ENCODE data around the gene TTC33. TPM values are rescaled to one million over a fixed set of nuclear protein-coding genes. Genes with fewer than 3 reads are reported as not detected.

The TTC33 gene
- polyA plus RNA-seq, 1 donor: 17.8 TPM

- no peaks in the 10 kb centered on the region for H3K27me3 ChIP-seq (ENCODE audit: control insufficient read depth, insufficient read depth, low read length)
- no peak overlapping the region for H3K4me3 ChIP-seq (ENCODE audit: low read length)
- 100% methylated on average over 3 of the region's 5 CpGs for WGBS (ENCODE audit: insufficient coverage, low lambda C conversion rate)
- H3K4me1 ChIP-seq (ENCODE audit: control insufficient read depth, insufficient read depth, low read length): no peaks in the 10 kb centered on the region
- no peak overlapping the region for H3K27ac ChIP-seq (ENCODE audit: low read length)
- H3K9me3 ChIP-seq (ENCODE audit: control insufficient read depth, low read depth, low read length): no peaks in the 10 kb centered on the region
- H3K36me3 ChIP-seq (ENCODE audit: control insufficient read depth, insufficient read depth, low read length): no peaks in the 10 kb centered on the region
- no peak for DNase-seq
These were observed 139.0 kb downstream of the TTC33 start for GRCh38 chr5:40616781-40617180.

- 69% methylated on average over 4 of the region's 4 CpGs for WGBS (ENCODE audit: insufficient coverage, low lambda C conversion rate)
- Histone ChIP-seq H3K9me3 (ENCODE audit: control insufficient read depth, low read depth, low read length) (no peaks in the 10 kb centered on the region), H3K27ac (ENCODE audit: low read length) (no peak overlapping the region), H3K4me1 (ENCODE audit: control insufficient read depth, insufficient read depth, low read length) (no peaks in the 10 kb centered on the region), H3K4me3 (ENCODE audit: low read length) (no peak overlapping the region), H3K27me3 (ENCODE audit: control insufficient read depth, insufficient read depth, low read length) (no peaks in the 10 kb centered on the region), H3K36me3 (ENCODE audit: control insufficient read depth, insufficient read depth, low read length) (no peaks in the 10 kb centered on the region)
- DNase-seq: no peak
These were observed 140.1 kb downstream of the TTC33 start for GRCh38 chr5:40615586-40616170.

GRCh38 chr5:40614923-40615585 is 140.7 kb downstream of the TTC33 start:
- no CpG with 5 or more reads among the region's 3 CpGs for WGBS (ENCODE audit: insufficient coverage, low lambda C conversion rate)
- Histone ChIP-seq H3K36me3 (ENCODE audit: control insufficient read depth, insufficient read depth, low read length) (no peaks in the 10 kb centered on the region), H3K4me3 (ENCODE audit: low read length) (no peak overlapping the region), H3K27me3 (ENCODE audit: control insufficient read depth, insufficient read depth, low read length) (no peaks in the 10 kb centered on the region), H3K27ac (ENCODE audit: low read length) (no peak overlapping the region), H3K4me1 (ENCODE audit: control insufficient read depth, insufficient read depth, low read length) (no peaks in the 10 kb centered on the region), H3K9me3 (ENCODE audit: control insufficient read depth, low read depth, low read length) (no peaks in the 10 kb centered on the region)
- DNase-seq: no peak

- WGBS (ENCODE audit: insufficient coverage, low lambda C conversion rate): 71% methylated on average over 1 of the region's 1 CpG
- no peaks in the 10 kb centered on the region for H3K36me3 ChIP-seq (ENCODE audit: control insufficient read depth, insufficient read depth, low read length)
- H3K4me1 ChIP-seq (ENCODE audit: control insufficient read depth, insufficient read depth, low read length): no peaks in the 10 kb centered on the region
- H3K27me3 ChIP-seq (ENCODE audit: control insufficient read depth, insufficient read depth, low read length): no peaks in the 10 kb centered on the region
- H3K9me3 ChIP-seq (ENCODE audit: control insufficient read depth, low read depth, low read length): no peaks in the 10 kb centered on the region
- H3K27ac ChIP-seq (ENCODE audit: low read length): no peak overlapping the region
- no peak overlapping the region for H3K4me3 ChIP-seq (ENCODE audit: low read length)
- DNase-seq: no peak
These were observed 141.3 kb downstream of the TTC33 start for GRCh38 chr5:40614466-40614865.

- Histone ChIP-seq H3K36me3 (ENCODE audit: control insufficient read depth, insufficient read depth, low read length) (no peaks in the 10 kb centered on the region), H3K4me3 (ENCODE audit: low read length) (no peak overlapping the region), H3K27ac (ENCODE audit: low read length) (no peak overlapping the region), H3K27me3 (ENCODE audit: control insufficient read depth, insufficient read depth, low read length) (no peaks in the 10 kb centered on the region), H3K9me3 (ENCODE audit: control insufficient read depth, low read depth, low read length) (no peaks in the 10 kb centered on the region), H3K4me1 (ENCODE audit: control insufficient read depth, insufficient read depth, low read length) (no peaks in the 10 kb centered on the region)
- DNase-seq: no peak
- no CpG with 5 or more reads among the region's 3 CpGs for whole genome bisulfite sequencing (ENCODE audit: insufficient coverage, low lambda C conversion rate)
These were observed 148.6 kb downstream of the TTC33 start for GRCh38 chr5:40607202-40607601.

GRCh38 chr5:40606077-40606765 is 149.5 kb downstream of the TTC33 start:
- 86% methylated on average over 4 of the region's 11 CpGs for WGBS (ENCODE audit: insufficient coverage, low lambda C conversion rate)
- H3K27me3 ChIP-seq (ENCODE audit: control insufficient read depth, insufficient read depth, low read length): no peaks in the 10 kb centered on the region
- no peak overlapping the region for H3K4me3 ChIP-seq (ENCODE audit: low read length)
- H3K36me3 ChIP-seq (ENCODE audit: control insufficient read depth, insufficient read depth, low read length): no peaks in the 10 kb centered on the region
- H3K27ac ChIP-seq (ENCODE audit: low read length): no peak overlapping the region
- no peak for DNase-seq
- H3K9me3 ChIP-seq (ENCODE audit: control insufficient read depth, low read depth, low read length): no peaks in the 10 kb centered on the region
- H3K4me1 ChIP-seq (ENCODE audit: control insufficient read depth, insufficient read depth, low read length): no peaks in the 10 kb centered on the region

- Histone ChIP-seq H3K4me1 (ENCODE audit: control insufficient read depth, insufficient read depth, low read length) (no peaks in the 10 kb centered on the region), H3K27ac (ENCODE audit: low read length) (no peak overlapping the region), H3K36me3 (ENCODE audit: control insufficient read depth, insufficient read depth, low read length) (no peaks in the 10 kb centered on the region), H3K9me3 (ENCODE audit: control insufficient read depth, low read depth, low read length) (no peaks in the 10 kb centered on the region), H3K27me3 (ENCODE audit: control insufficient read depth, insufficient read depth, low read length) (no peaks in the 10 kb centered on the region), H3K4me3 (ENCODE audit: low read length) (no peak overlapping the region)
- no peak for DNase-seq
- WGBS (ENCODE audit: insufficient coverage, low lambda C conversion rate): no CpG with 5 or more reads among the region's 4 CpGs
These were observed 150.3 kb downstream of the TTC33 start for GRCh38 chr5:40605295-40605958.

GRCh38 chr5:40603378-40603777 is 152.4 kb downstream of the TTC33 start:
- Histone ChIP-seq H3K27me3 (ENCODE audit: control insufficient read depth, insufficient read depth, low read length) (no peaks in the 10 kb centered on the region), H3K9me3 (ENCODE audit: control insufficient read depth, low read depth, low read length) (no peaks in the 10 kb centered on the region), H3K4me1 (ENCODE audit: control insufficient read depth, insufficient read depth, low read length) (no peaks in the 10 kb centered on the region), H3K27ac (ENCODE audit: low read length) (no peak overlapping the region), H3K36me3 (ENCODE audit: control insufficient read depth, insufficient read depth, low read length) (no peaks in the 10 kb centered on the region), H3K4me3 (ENCODE audit: low read length) (no peak overlapping the region)
- no peak for DNase-seq
- no CpG with 5 or more reads among the region's 1 CpG for WGBS (ENCODE audit: insufficient coverage, low lambda C conversion rate)

- no peaks in the 10 kb centered on the region for H3K36me3 ChIP-seq (ENCODE audit: control insufficient read depth, insufficient read depth, low read length)
- DNase-seq: peak in 1 of 2 donors; percentile 36
- no peak overlapping the region for H3K4me3 ChIP-seq (ENCODE audit: low read length)
- no peak overlapping the region for H3K27ac ChIP-seq (ENCODE audit: low read length)
- H3K4me1 ChIP-seq (ENCODE audit: control insufficient read depth, insufficient read depth, low read length): no peaks in the 10 kb centered on the region
- no peaks in the 10 kb centered on the region for H3K9me3 ChIP-seq (ENCODE audit: control insufficient read depth, low read depth, low read length)
- H3K27me3 ChIP-seq (ENCODE audit: control insufficient read depth, insufficient read depth, low read length): no peaks in the 10 kb centered on the region
These were observed 154.4 kb downstream of the TTC33 start for GRCh38 chr5:40601198-40601868.

GRCh38 chr5:40600383-40600782 is 155.4 kb downstream of the TTC33 start:
- H3K4me3 ChIP-seq (ENCODE audit: low read length): no peak overlapping the region
- no peaks in the 10 kb centered on the region for H3K27me3 ChIP-seq (ENCODE audit: control insufficient read depth, insufficient read depth, low read length)
- no peaks in the 10 kb centered on the region for H3K9me3 ChIP-seq (ENCODE audit: control insufficient read depth, low read depth, low read length)
- H3K36me3 ChIP-seq (ENCODE audit: control insufficient read depth, insufficient read depth, low read length): no peaks in the 10 kb centered on the region
- no peak for DNase-seq
- no peak overlapping the region for H3K27ac ChIP-seq (ENCODE audit: low read length)
- H3K4me1 ChIP-seq (ENCODE audit: control insufficient read depth, insufficient read depth, low read length): no peaks in the 10 kb centered on the region
- WGBS (ENCODE audit: insufficient coverage, low lambda C conversion rate): no CpG with 5 or more reads among the region's 1 CpG
